HG02763 (cell line): ENCODE results near the gene SCFD2.

ENCODE experiments used
- ATAC-seq: cut with Tn5 transposase; IDR thresholded peaks from one replicate; pipeline ENCODE4 v1.9.1; 2021; ENCODE audit warnings: mild to moderate bottlenecking, moderate library complexity; ENCODE audit not compliant: unreplicated experiment

SCFD2 gene

GRCh38 chr4:52904421-52904820 lies 461.4 kb downstream of the SCFD2 start:
- no peak for ATAC-seq

- no peak for ATAC-seq
These were observed 462.6 kb downstream of the SCFD2 start for GRCh38 chr4:52903273-52903672.

- no peak for ATAC-seq
These were observed 471.4 kb downstream of the SCFD2 start for GRCh38 chr4:52894443-52894842.

GRCh38 chr4:52892880-52893279 lies 473.0 kb downstream of the SCFD2 start:
- no peak for ATAC-seq

GRCh38 chr4:52891743-52892142 lies 474.1 kb downstream of the SCFD2 start:
- no peak for ATAC-seq

GRCh38 chr4:52890521-52890791 lies 475.4 kb downstream of the SCFD2 start:
- ATAC-seq, result no peak

GRCh38 chr4:52889778-52890520 lies 475.9 kb downstream of the SCFD2 start:
- no peak for ATAC-seq

- no peak for ATAC-seq
These were observed 476.5 kb downstream of the SCFD2 start for GRCh38 chr4:52889354-52889753.

- ATAC-seq, result no peak
These were observed 480.9 kb downstream of the SCFD2 start for GRCh38 chr4:52884994-52885393.

- ATAC-seq, result no peak
These were observed 481.9 kb downstream of the SCFD2 start for GRCh38 chr4:52883707-52884669.

- no peak for ATAC-seq
These were observed 482.7 kb downstream of the SCFD2 start for GRCh38 chr4:52883183-52883621.

- no peak for ATAC-seq
These were observed 484.9 kb downstream of the SCFD2 start for GRCh38 chr4:52880994-52881393.

- ATAC-seq, result no peak
These were observed 486.4 kb downstream of the SCFD2 start for GRCh38 chr4:52879471-52879870.

- no peak for ATAC-seq
These were observed 488.2 kb downstream of the SCFD2 start for GRCh38 chr4:52877694-52878093.

GRCh38 chr4:52877036-52877435 lies 488.8 kb downstream of the SCFD2 start:
- ATAC-seq, result no peak

GRCh38 chr4:52876069-52876468 lies 489.8 kb downstream of the SCFD2 start:
- ATAC-seq, result no peak

- ATAC-seq, result no peak
These were observed 490.9 kb downstream of the SCFD2 start for GRCh38 chr4:52874948-52875347.

- ATAC-seq, result no peak
These were observed 492.0 kb downstream of the SCFD2 start for GRCh38 chr4:52873861-52874343.

- ATAC-seq, result no peak
These were observed 492.7 kb downstream of the SCFD2 start for GRCh38 chr4:52873191-52873590.

- ATAC-seq, result no peak
These were observed 495.6 kb downstream of the SCFD2 start for GRCh38 chr4:52870225-52870624.

GRCh38 chr4:52869656-52870055 lies 496.2 kb downstream of the SCFD2 start:
- ATAC-seq, result no peak

GRCh38 chr4:52869196-52869595 lies 496.7 kb downstream of the SCFD2 start:
- no peak for ATAC-seq
